H1 (cell line): Measurements from ENCODE around the gene PKD1L1. TPM values are rescaled to one million over a fixed set of nuclear protein-coding genes. Genes with fewer than 3 reads are reported as not detected.

ENCODE experiments used
- CTCF ChIA-PET: fragments of 300-600 bp; sonication (Branson Sonifier 250); formaldehyde crosslinking; loops from one replicate; lab custom pipeline; 2021; ENCODE audit not compliant: partially characterized antibody; lab: Charles Lee
- POLR2A ChIA-PET: fragments of 300-600 bp; sonication (Branson Sonifier 250); formaldehyde crosslinking; loops from one replicate; lab custom pipeline; 2021; ENCODE audit warnings: inconsistent platforms; ENCODE audit not compliant: partially characterized antibody; lab: Charles Lee
- DNase-seq, 2 experiments: peaks; one replicate each; pipeline versions ENCODE4 v3.0.0 to v3.0.0-alpha.2; 2010 to 2022; ENCODE audit warnings: low spot score in 2 of 2, low read depth in 1 of 2, mixed read lengths in 1 of 2
- FAIRE-seq: peaks from 2 replicates; lab custom pipeline; 2011; peaks lifted over from hg19 to GRCh38; lab: Jason Lieb, UNC
- H2AFZ ChIP-seq: 2 replicates; pipeline ENCODE4 v1.8.1; 2012; ENCODE audit warnings: low read length, inconsistent platforms
- H2AK5ac ChIP-seq: 2 replicates; pipeline ENCODE4 v1.6.1; 2013; ENCODE audit warnings: low read depth, low read length
- H2BK120ac ChIP-seq: replicated peaks from 2 replicates; pipeline ENCODE3; 2013; ENCODE audit warnings: low read depth, low read length, inconsistent platforms
- H2BK12ac ChIP-seq: 2 replicates; pipeline ENCODE4 v1.6.1; 2013; ENCODE audit warnings: low read depth, low read length
- H2BK15ac ChIP-seq: 2 replicates; pipeline ENCODE4 v1.6.1; 2013; ENCODE audit warnings: low read length
- H2BK20ac ChIP-seq: 2 replicates; pipeline ENCODE4 v1.6.1; 2013; ENCODE audit warnings: low read length
- H2BK5ac ChIP-seq: 2 replicates; pipeline ENCODE4 v1.6.1; 2013; ENCODE audit warnings: low read depth, low read length
- H3K14ac ChIP-seq: 2 replicates; pipeline ENCODE4 v1.6.1; 2013; ENCODE audit warnings: inconsistent platforms; ENCODE audit not compliant: insufficient read length
- H3K18ac ChIP-seq: 2 replicates; pipeline ENCODE4 v1.6.1; 2013; ENCODE audit warnings: low read length; ENCODE audit errors: extremely low read depth
- H3K23ac ChIP-seq: 2 replicates; pipeline ENCODE4 v1.6.1; 2013; ENCODE audit warnings: inconsistent platforms; ENCODE audit not compliant: insufficient read length
- H3K23me2 ChIP-seq: 2 replicates; pipeline ENCODE4 v1.6.1; 2013; ENCODE audit warnings: low read depth, low read length
- H3K27ac ChIP-seq: 2 replicates; pipeline ENCODE4 v1.6.1; 2011; ENCODE audit warnings: low read depth, low read length, inconsistent platforms
- H3K27me3 ChIP-seq, 4 experiments: replicated peaks in 1 of 4; 1 replicate in 1 of 4; 2 replicates in 3 of 4; pipeline versions ENCODE4 v1.6.1 to v1.8.1; 2011 to 2013; ENCODE audit warnings: low read length in 3 of 4, mild to moderate bottlenecking in 3 of 4, inconsistent platforms in 2 of 4, mixed read lengths in 2 of 4, moderate library complexity in 1 of 4; ENCODE audit not compliant: control insufficient read depth in 3 of 4, insufficient read depth in 3 of 4; ENCODE audit errors: extremely low read depth in 1 of 4
- H3K36me3 ChIP-seq, 4 experiments: 2 replicates each; pipeline versions ENCODE4 v1.6.1 to v1.8.1; 2011 to 2013; ENCODE audit warnings: mild to moderate bottlenecking in 4 of 4, low read length in 3 of 4, moderate library complexity in 2 of 4, control low read depth in 1 of 4, inconsistent platforms in 1 of 4; ENCODE audit not compliant: insufficient read depth in 4 of 4, control insufficient read depth in 2 of 4
- H3K4ac ChIP-seq: replicated peaks from 2 replicates; pipeline ENCODE3; 2013; ENCODE audit warnings: low read length, low read depth, mixed read lengths, inconsistent platforms; ENCODE audit not compliant: insufficient read length
- H3K4me1 ChIP-seq, 4 experiments: replicated peaks in 1 of 4; 1 replicate in 1 of 4; 2 replicates in 3 of 4; pipeline versions ENCODE4 v1.6.1 to v1.8.1; 2011 to 2013; ENCODE audit warnings: low read length in 3 of 4, inconsistent platforms in 2 of 4, mixed read lengths in 1 of 4; ENCODE audit not compliant: insufficient read depth in 4 of 4, control insufficient read depth in 3 of 4
- H3K4me2 ChIP-seq, 2 experiments: 2 replicates each; pipeline versions ENCODE4 v1.6.1 to v1.8.1; 2011 to 2013; ENCODE audit warnings: low read depth in 2 of 2, low read length in 2 of 2, control low read depth in 1 of 2, inconsistent platforms in 1 of 2, mild to moderate bottlenecking in 1 of 2; ENCODE audit not compliant: insufficient read depth in 1 of 2
- H3K4me3 ChIP-seq, 4 experiments: fragments of 200-600, 300-600 bp in 1 of 4; sonication (generic), shearing (Covaris generic), sonication (Bioruptor Twin) in 1 of 4; 2 replicates each; pipeline versions ENCODE4 v1.5.1 to v1.8.1; 2011 to 2016; ENCODE audit warnings: low read length in 4 of 4, low read depth in 3 of 4, control low read depth in 2 of 4, inconsistent platforms in 2 of 4, mild to moderate bottlenecking in 2 of 4, mixed read lengths in 1 of 4, moderate library complexity in 1 of 4; ENCODE audit not compliant: insufficient read depth in 2 of 4; ENCODE audit errors: extremely low read depth in 1 of 4
- H3K56ac ChIP-seq: replicated peaks from 2 replicates; pipeline ENCODE3; 2013; ENCODE audit warnings: low read depth, mild to moderate bottlenecking, mixed read lengths, low read length, inconsistent platforms; ENCODE audit not compliant: insufficient read length
- H3K79me1 ChIP-seq: 2 replicates; pipeline ENCODE4 v1.6.1; 2013; ENCODE audit warnings: low read depth, low read length, control low read depth
- H3K79me2 ChIP-seq, 2 experiments: 2 replicates each; pipeline versions ENCODE4 v1.6.1 to v1.8.1; 2012 to 2013; ENCODE audit warnings: low read length in 2 of 2, mild to moderate bottlenecking in 2 of 2, inconsistent platforms in 1 of 2; ENCODE audit not compliant: insufficient read depth in 2 of 2, control insufficient read depth in 1 of 2
- H3K9ac ChIP-seq, 4 experiments: replicated peaks in 1 of 4; 1 replicate in 1 of 4; 2 replicates in 3 of 4; pipeline versions ENCODE4 v1.6.1 to v1.8.1; 2011 to 2013; ENCODE audit warnings: low read depth in 3 of 4, low read length in 3 of 4, control low read depth in 2 of 4, mild to moderate bottlenecking in 2 of 4, moderate library complexity in 2 of 4, inconsistent platforms in 1 of 4; ENCODE audit errors: extremely low read depth in 1 of 4
- H3K9me3 ChIP-seq, 2 experiments: 2 replicates each; pipeline versions ENCODE4 v1.6.1 to v1.8.1; 2012 to 2013; ENCODE audit warnings: mild to moderate bottlenecking in 2 of 2, moderate library complexity in 2 of 2, control low read depth in 1 of 2, inconsistent platforms in 1 of 2, low read depth in 1 of 2, low read length in 1 of 2, mixed read lengths in 1 of 2; ENCODE audit not compliant: insufficient read depth in 2 of 2
- H4K20me1 ChIP-seq, 2 experiments: replicated peaks in 1 of 2; 2 replicates each; pipeline versions ENCODE3 to v1.8.1; 2011 to 2013; ENCODE audit warnings: inconsistent platforms in 2 of 2, low read length in 2 of 2, mild to moderate bottlenecking in 1 of 2; ENCODE audit not compliant: insufficient read depth in 2 of 2, control insufficient read depth in 1 of 2
- H4K5ac ChIP-seq: 2 replicates; pipeline ENCODE4 v1.6.1; 2013; ENCODE audit warnings: low read length, low read depth, mixed read lengths, inconsistent platforms; ENCODE audit not compliant: insufficient read length
- H4K8ac ChIP-seq: 2 replicates; pipeline ENCODE4 v1.8.0; 2013; ENCODE audit warnings: mild to moderate bottlenecking, moderate library complexity, low read length, inconsistent platforms; ENCODE audit not compliant: insufficient read depth; ENCODE audit errors: extremely low read depth
- H4K91ac ChIP-seq: replicated peaks from 2 replicates; pipeline ENCODE3; 2013; ENCODE audit warnings: low read length, mixed read lengths, inconsistent platforms; ENCODE audit not compliant: insufficient read length
- KDM4A ChIP-seq: IDR thresholded peaks from one replicate; pipeline ENCODE4 v1.7.1; 2012; ENCODE audit warnings: low read depth, mild to moderate bottlenecking, moderate library complexity, low read length, inconsistent platforms; ENCODE audit not compliant: severe bottlenecking
- RBBP5 ChIP-seq: IDR thresholded peaks from 2 replicates; pipeline ENCODE4 v1.7.1; 2012; ENCODE audit warnings: low read depth, mild to moderate bottlenecking, inconsistent platforms, low read length, moderate library complexity, borderline replicate concordance
- WGBS, 2 experiments: shearing (Covaris generic) in 1 of 2; methylation state at CpG; one replicate each; pipeline versions ENCODE4 v1.1.6 to v1.1.7; 2013 to 2015; ENCODE audit warnings: low lambda C conversion rate in 2 of 2, mixed read lengths in 2 of 2, inconsistent platforms in 1 of 2, low coverage in 1 of 2, missing lambda C conversion rate in 1 of 2; ENCODE audit not compliant: insufficient replicate concordance in 2 of 2, insufficient coverage in 1 of 2, insufficient read length in 1 of 2; ENCODE audit errors: extremely low coverage in 1 of 2, missing lambda C conversion rate in 1 of 2; 5-methylcytosine and 5-hydroxymethylcytosine counted together
- polyA plus RNA-seq, 7 experiments: library from polyadenylated mRNA; depleted of rRNA in 3 of 7; stranded (reverse) in 5 of 7; unstranded in 2 of 7; fragments of >200 nt in 5 of 7; fragments of 200-250 nt in 2 of 7; gene quantifications; 1 replicate in 5 of 7; 2 replicates in 1 of 7; 4 replicates in 1 of 7; pipeline versions ENCODE4 v1.2.1 to v1.2.3, GENCODE V29; 2011 to 2013; ENCODE audit warnings: missing spikeins in 2 of 7, mixed read lengths in 2 of 7
- total RNA-seq: library from RNA; stranded (reverse); fragmentation: NEBNext Ultra II Directional; extraction: Animal tissue kit (Norgen Biotek cat#: 25700); gene quantifications from 2 replicates; pipeline ENCODE4 v1.2.1, GENCODE V29; 2021

The PKD1L1 gene
- total and polyA plus RNA-seq, 2 of the 8 experiments (the other 6 are each of a cell fraction or from before 2014, with no cell fraction given), result 0.22 to 0.35 TPM

- Histone ChIP-seq H3K27ac (no peak overlapping the region), H2BK120ac (no peak overlapping the region), H2AK5ac (no peak overlapping the region), H2BK5ac (no peak overlapping the region), H4K8ac (no peak overlapping the region), H2AFZ (no peak overlapping the region), H3K9me3 (no peaks in the 10 kb centered on the region), H3K23ac (no peak overlapping the region), H3K9ac (no peak overlapping the region), H4K20me1 (no peaks in the 10 kb centered on the region), H4K5ac (no peak overlapping the region), H3K4me2 (no peak overlapping the region), H4K91ac (no peak overlapping the region), H2BK12ac (no peak overlapping the region), H3K79me2 (no peaks in the 10 kb centered on the region), H2BK20ac (no peak overlapping the region), H3K27me3 (no peaks in the 10 kb centered on the region), H3K4me1 (peaks cover 0 to 6% (median 3%) of the 10 kb centered on the region in 4 experiments; a peak in 5 of 7 replicates), H3K56ac (no peak overlapping the region), H3K4ac (no peak overlapping the region), H3K36me3 (no peaks in the 10 kb centered on the region), H3K79me1 (no peaks in the 10 kb centered on the region), H3K23me2 (no peaks in the 10 kb centered on the region), H3K4me3 (no peak overlapping the region), H3K14ac (no peak overlapping the region), H2BK15ac (no peak overlapping the region), H3K18ac (no peak overlapping the region)
- 93% methylated on average over 6 of the region's 6 CpGs; no CpG with 5 or more reads in 1 of the 2 experiments for WGBS, 2 experiments
- FAIRE-seq, result no peak
- ChIA-PET CTCF (interaction anchor here (0.6 to 1.1 kb wide), 2 partner anchors 9 to 22 kb away, joined by 3 read pairs; no protein-coding TSS in a partner anchor), POLR2A (no interaction called here)
- peak in 1 of 2 experiments; percentile 11 for DNase-seq
- TF ChIP-seq KDM4A (no peak), RBBP5 (no peak)
Observed at GRCh38 chr7:47747160-47747559, 201.1 kb downstream of the PKD1L1 start.
